ENCODE results near the gene ELMOD2. TPM values are rescaled to one million over a fixed set of nuclear protein-coding genes. Genes with fewer than 3 reads are reported as not detected.

The ELMOD2 gene
- total RNA-seq, result 21.9 and 25.2 TPM in 2 replicates

GRCh38 chr4:140523857-140524742 is at the start of gene ELMOD2:
ELMOD2 (plus strand) TSS chr4:140524168; CDS start chr4:140525429, 1,261 bp downstream.

GRCh38 chr4:140497747-140498636 is 26.0 kb upstream of the ELMOD2 start, which contains the start of gene MGAT4D:
MGAT4D (minus strand) TSS chr4:140498293; CDS start chr4:140498222, 71 bp downstream.

DNA sequence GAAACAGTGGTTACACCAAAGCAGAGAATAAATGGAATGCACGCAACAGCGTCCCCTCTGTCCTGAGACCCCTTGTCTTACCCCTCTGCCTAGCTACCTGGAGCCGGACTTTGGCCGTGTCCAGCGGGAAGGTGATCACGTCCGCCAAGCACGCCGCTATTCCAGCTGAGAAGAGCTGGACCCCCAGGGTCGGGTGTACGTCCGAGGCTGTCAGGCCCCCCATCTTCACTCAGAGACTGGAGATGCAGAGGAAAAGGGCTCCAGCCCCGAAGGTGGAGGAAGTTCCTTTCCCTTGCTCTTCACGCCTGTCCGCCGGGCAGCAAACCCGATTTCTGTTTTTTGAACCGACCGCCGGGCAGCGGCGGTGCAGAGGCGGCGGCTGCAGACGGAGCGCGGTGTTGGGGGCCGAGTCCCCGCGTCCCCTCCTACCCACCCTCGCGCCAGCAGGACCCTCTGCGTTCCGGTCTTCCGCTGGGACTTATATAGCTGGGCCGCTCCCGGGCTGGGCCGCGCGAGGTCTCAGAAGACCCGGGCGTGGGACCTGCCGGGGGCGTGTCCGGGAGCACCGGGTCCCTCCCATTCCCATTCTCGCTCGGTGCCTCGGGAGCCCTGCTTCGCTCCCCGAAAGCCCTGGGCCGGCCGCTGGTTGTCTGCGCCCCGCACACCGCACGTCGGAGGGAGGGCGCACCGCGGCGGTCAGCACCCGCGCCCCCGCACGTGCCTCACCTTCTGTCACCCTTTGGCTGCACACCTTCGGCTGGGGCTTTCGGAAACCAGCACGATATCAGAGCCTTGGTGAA is 44.7 kb downstream of the ELMOD2 start, which contains the start of gene UCP1:
Gene UCP1 (minus strand): TSS at position 455 of the 800 bp plus-strand sequence. CDS start 232 bp downstream, at position 223.

Other genes starting within 250 kb of the ELMOD2 start
- 60.2 and 86.1 TPM in 2 replicates for gene SCOC, start 150.5 kb upstream of the ELMOD2 start, total RNA-seq
- gene CLGN, start 96.5 kb upstream of the ELMOD2 start, total RNA-seq, result 3.9 and 95.7 TPM in 2 replicates
- not detected in 2 replicates for gene MGAT4D, start 25.9 kb upstream of the ELMOD2 start, total RNA-seq
- under 0.01 TPM in 1 of 2 replicates, not detected in the other for gene UCP1, start 44.8 kb downstream of the ELMOD2 start, total RNA-seq
- gene TBC1D9, start 232.2 kb downstream of the ELMOD2 start, total RNA-seq, result 19.0 and 26.5 TPM in 2 replicates

All from tracheal epithelial cell (primary cell).